Lower leg skin (tissue), 3 donors: ENCODE measurements around the gene PLN.

ENCODE experiments used
- POLR2A ChIP-seq, 2 donors: fragments of 450-650 bp; IDR thresholded peaks; one replicate each; pipeline ENCODE4 v1.6.1; 2016 to 2017; ENCODE audit warnings: antibody characterized with exemption in 2 of 2, mild to moderate bottlenecking in 1 of 2, moderate library complexity in 1 of 2
- TF ChIP-seq, protein P1 (sequence below), 3 donors: fragments of 450-650 bp; IDR thresholded peaks; one replicate each; pipeline ENCODE4 v1.5.1; 2016; ENCODE audit warnings: antibody characterized with exemption in 3 of 3, mild to moderate bottlenecking in 3 of 3, moderate library complexity in 2 of 3

GRCh38 chr6:118589186-118589585 lies 41.1 kb downstream of the PLN start:
- TF ChIP-seq, protein P1, sequence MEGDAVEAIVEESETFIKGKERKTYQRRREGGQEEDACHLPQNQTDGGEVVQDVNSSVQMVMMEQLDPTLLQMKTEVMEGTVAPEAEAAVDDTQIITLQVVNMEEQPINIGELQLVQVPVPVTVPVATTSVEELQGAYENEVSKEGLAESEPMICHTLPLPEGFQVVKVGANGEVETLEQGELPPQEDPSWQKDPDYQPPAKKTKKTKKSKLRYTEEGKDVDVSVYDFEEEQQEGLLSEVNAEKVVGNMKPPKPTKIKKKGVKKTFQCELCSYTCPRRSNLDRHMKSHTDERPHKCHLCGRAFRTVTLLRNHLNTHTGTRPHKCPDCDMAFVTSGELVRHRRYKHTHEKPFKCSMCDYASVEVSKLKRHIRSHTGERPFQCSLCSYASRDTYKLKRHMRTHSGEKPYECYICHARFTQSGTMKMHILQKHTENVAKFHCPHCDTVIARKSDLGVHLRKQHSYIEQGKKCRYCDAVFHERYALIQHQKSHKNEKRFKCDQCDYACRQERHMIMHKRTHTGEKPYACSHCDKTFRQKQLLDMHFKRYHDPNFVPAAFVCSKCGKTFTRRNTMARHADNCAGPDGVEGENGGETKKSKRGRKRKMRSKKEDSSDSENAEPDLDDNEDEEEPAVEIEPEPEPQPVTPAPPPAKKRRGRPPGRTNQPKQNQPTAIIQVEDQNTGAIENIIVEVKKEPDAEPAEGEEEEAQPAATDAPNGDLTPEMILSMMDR (IDR thresholded peaks at IDR 0.05), result no peak
- no peak for TF ChIP-seq POLR2A (IDR thresholded peaks at IDR 0.05)
